GM12878 (cell line): ENCODE results near the gene RAD51B.

Experiments
- EP300 ChIP-seq, 2 experiments: fragments of 150-350 bp in 1 of 2; IDR thresholded peaks; 2 replicates each; pipeline ENCODE4 v1.6.1; 2011 to 2012; ENCODE audit warnings: low read depth in 2 of 2, low read length in 2 of 2, borderline replicate concordance in 1 of 2, improper control_type of control experiment in 1 of 2, inconsistent platforms in 1 of 2; ENCODE audit not compliant: control insufficient read depth in 1 of 2
- EZH2 ChIP-seq: IDR thresholded peaks from 2 replicates; pipeline ENCODE4 v1.6.1; 2012; ENCODE audit warnings: low read depth, mild to moderate bottlenecking, control low read depth, inconsistent platforms, low read length, borderline replicate concordance; ENCODE audit not compliant: control insufficient read depth
- JUND ChIP-seq: IDR thresholded peaks from 2 replicates; pipeline ENCODE4 v1.6.1; 2012; ENCODE audit warnings: low read depth, mild to moderate bottlenecking, low read length, improper control_type of control experiment, moderate library complexity
- POLR2A ChIP-seq: IDR thresholded peaks from 2 replicates; pipeline ENCODE4 v1.6.1; 2011; ENCODE audit warnings: low read depth, mild to moderate bottlenecking, low read length
- SMC3 ChIP-seq: IDR thresholded peaks from 2 replicates; pipeline ENCODE4 v1.6.1; 2011; ENCODE audit warnings: low read length, improper control_type of control experiment, borderline replicate concordance
- STAT1 ChIP-seq: fragments of 450-650 bp; conservative IDR thresholded peaks from 2 replicates; pipeline ENCODE4 v1.6.1; 2014; ENCODE audit warnings: antibody characterized with exemption, mild to moderate bottlenecking
- TF ChIP-seq, protein P1 (sequence below), 3 experiments: IDR thresholded peaks in 2 of 3; conservative IDR thresholded peaks in 1 of 3; 2 replicates each; pipeline ENCODE4 v1.5.1; 2011; ENCODE audit warnings: low read depth in 3 of 3, low read length in 3 of 3, mild to moderate bottlenecking in 3 of 3, control low read depth in 2 of 3, moderate library complexity in 2 of 3, inconsistent platforms in 1 of 3, mixed read lengths in 1 of 3; ENCODE audit not compliant: control insufficient read depth in 2 of 3, insufficient read depth in 1 of 3; ENCODE audit errors: extremely low read depth in 1 of 3
- TF ChIP-seq, protein P2 (sequence below): IDR thresholded peaks from 2 replicates; pipeline ENCODE4 v1.6.1; 2011; ENCODE audit warnings: low read depth, mild to moderate bottlenecking, low read length, moderate library complexity, borderline replicate concordance; ENCODE audit errors: extremely low read depth

DNA sequence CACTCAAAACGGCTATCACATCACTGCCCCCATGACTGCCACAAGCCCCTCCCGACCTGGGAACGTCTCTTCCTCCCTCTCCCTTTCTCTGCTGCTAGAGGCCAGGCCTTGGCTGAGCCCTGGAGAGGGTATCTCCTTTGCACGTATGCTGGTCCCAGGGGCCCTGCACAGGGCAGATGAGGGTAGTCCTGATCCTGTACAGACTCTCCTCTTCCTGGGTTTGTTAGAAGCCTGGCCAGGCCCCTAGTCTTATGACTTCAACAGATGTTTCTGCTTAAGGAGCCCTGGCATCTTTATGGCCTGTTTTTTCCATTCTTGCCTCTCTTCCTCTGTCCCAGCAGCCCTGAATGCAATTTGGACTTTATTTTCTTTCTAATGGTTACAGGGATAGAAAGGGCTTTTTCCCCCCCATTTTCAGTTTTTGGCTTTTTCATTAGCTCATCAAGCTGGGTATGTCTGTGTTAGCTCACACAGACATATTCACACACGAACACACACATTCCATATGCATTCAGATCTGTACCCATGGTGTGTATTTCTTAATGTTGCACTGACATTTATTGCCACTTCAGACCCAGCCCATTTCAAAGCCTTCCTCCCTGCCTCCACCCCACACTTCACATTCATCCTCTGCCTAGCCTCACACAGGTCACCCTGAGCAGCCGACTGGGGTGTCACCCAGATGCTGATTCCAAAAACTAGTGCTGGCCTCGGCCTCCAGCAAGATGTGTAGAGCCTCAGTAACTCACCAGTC, 770.0 kb downstream of the RAD51B start:
- TF ChIP-seq POLR2A (no peak), SMC3 (no peak), JUND (no peak), EP300 (IDR thresholded peaks at IDR 0.05; ENCODE audit: borderline replicate concordance in 1 of 2, control insufficient read depth in 1 of 2, low read depth in 2 of 2, low read length in 2 of 2) (no peak), EZH2 (no peak), STAT1 (no peak)
- TF ChIP-seq, protein P1, sequence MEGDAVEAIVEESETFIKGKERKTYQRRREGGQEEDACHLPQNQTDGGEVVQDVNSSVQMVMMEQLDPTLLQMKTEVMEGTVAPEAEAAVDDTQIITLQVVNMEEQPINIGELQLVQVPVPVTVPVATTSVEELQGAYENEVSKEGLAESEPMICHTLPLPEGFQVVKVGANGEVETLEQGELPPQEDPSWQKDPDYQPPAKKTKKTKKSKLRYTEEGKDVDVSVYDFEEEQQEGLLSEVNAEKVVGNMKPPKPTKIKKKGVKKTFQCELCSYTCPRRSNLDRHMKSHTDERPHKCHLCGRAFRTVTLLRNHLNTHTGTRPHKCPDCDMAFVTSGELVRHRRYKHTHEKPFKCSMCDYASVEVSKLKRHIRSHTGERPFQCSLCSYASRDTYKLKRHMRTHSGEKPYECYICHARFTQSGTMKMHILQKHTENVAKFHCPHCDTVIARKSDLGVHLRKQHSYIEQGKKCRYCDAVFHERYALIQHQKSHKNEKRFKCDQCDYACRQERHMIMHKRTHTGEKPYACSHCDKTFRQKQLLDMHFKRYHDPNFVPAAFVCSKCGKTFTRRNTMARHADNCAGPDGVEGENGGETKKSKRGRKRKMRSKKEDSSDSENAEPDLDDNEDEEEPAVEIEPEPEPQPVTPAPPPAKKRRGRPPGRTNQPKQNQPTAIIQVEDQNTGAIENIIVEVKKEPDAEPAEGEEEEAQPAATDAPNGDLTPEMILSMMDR (IDR thresholded peaks at IDR 0.05 in 2 of 3, conservative IDR thresholded peaks at IDR 0.05 in 1 of 3; ENCODE audit: control insufficient read depth in 2 of 3, extremely low read depth in 1 of 3, insufficient read depth in 1 of 3, low read depth in 3 of 3, low read length in 3 of 3), result no peak
- TF ChIP-seq, protein P2, sequence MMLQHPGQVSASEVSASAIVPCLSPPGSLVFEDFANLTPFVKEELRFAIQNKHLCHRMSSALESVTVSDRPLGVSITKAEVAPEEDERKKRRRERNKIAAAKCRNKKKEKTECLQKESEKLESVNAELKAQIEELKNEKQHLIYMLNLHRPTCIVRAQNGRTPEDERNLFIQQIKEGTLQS, result no peak
